GM12875 (cell line): ENCODE measurements around the gene DHX58.
A peak's percentile ranks its signal among the peaks of the same experiment; 100 is the strongest.
"Not testable (repeated sequence)": the region's sequence is repeated elsewhere in the genome, so short reads cannot be mapped to it uniquely, and the experiment has no call there.

ENCODE experiments used
- H3K4me3 ChIP-seq: one replicate; pipeline ENCODE4 v1.5.1; 2011; ENCODE audit warnings: low read depth, low read length, control low read depth
- CTCF ChIP-seq: IDR thresholded peaks from 2 replicates; pipeline ENCODE4 v1.5.1; 2011; ENCODE audit warnings: low read depth, mild to moderate bottlenecking, control low read depth, inconsistent platforms, low read length, moderate library complexity, borderline replicate concordance; ENCODE audit not compliant: insufficient read depth

Gene DHX58

GRCh38 chr17:42112552-42113176 is at the start of gene DHX58:
DHX58 (minus strand) TSS chr17:42112714; CDS start chr17:42111892, 822 bp downstream.
- H3K4me3 ChIP-seq: peak within 1 kb of the TSS; percentile 53
- TF ChIP-seq CTCF: no peak

- no peak overlapping the region for H3K4me3 ChIP-seq
- TF ChIP-seq CTCF: no peak
Measured at GRCh38 chr17:42160531-42160910, 48.0 kb upstream of the DHX58 start.

GRCh38 chr17:42159796-42160530 is 47.4 kb upstream of the DHX58 start:
- TF ChIP-seq CTCF: no peak
- H3K4me3 ChIP-seq: no peak overlapping the region

- TF ChIP-seq CTCF: no peak
- no peak overlapping the region for H3K4me3 ChIP-seq
Measured at GRCh38 chr17:42155614-42156045, 43.1 kb upstream of the DHX58 start.

- no peak for TF ChIP-seq CTCF
- peak overlapping the region; percentile 69 for H3K4me3 ChIP-seq
Measured at GRCh38 chr17:42153919-42154742, 41.6 kb upstream of the DHX58 start.

GRCh38 chr17:42146911-42147607 is 34.5 kb upstream of the DHX58 start:
- no peak for TF ChIP-seq CTCF
- H3K4me3 ChIP-seq: no peak overlapping the region

GRCh38 chr17:42143138-42143537 is 30.6 kb upstream of the DHX58 start:
- H3K4me3 ChIP-seq: not testable (repeated sequence)
